KMS-11 (cell line): ENCODE measurements around the gene LAMTOR5.

Experiments used
- H2AFZ ChIP-seq: fragments of 200-600 bp; sonication (generic); 2 replicates; pipeline ENCODE4 v1.6.1; 2016; ENCODE audit warnings: antibody characterized with exemption, mixed run types, low read depth
- H3K27ac ChIP-seq: fragments of 200-600 bp; sonication (generic); 2 replicates; pipeline ENCODE4 v1.6.1; 2016; ENCODE audit warnings: mild to moderate bottlenecking, mixed run types
- H3K27me3 ChIP-seq: fragments of 200-600 bp; sonication (generic); 2 replicates; pipeline ENCODE4 v1.6.1; 2017; ENCODE audit warnings: mild to moderate bottlenecking, low read depth, mixed run types, moderate library complexity; ENCODE audit not compliant: insufficient read depth
- H3K36me3 ChIP-seq: fragments of 200-600 bp; sonication (generic); 2 replicates; pipeline ENCODE4 v1.6.1; 2017; ENCODE audit warnings: mild to moderate bottlenecking, mixed run types; ENCODE audit not compliant: insufficient read depth
- H3K4me1 ChIP-seq: fragments of 200-600 bp; sonication (generic); 2 replicates; pipeline ENCODE4 v1.6.1; 2016; ENCODE audit warnings: mild to moderate bottlenecking, low read depth, mixed run types; ENCODE audit not compliant: poor library complexity, severe bottlenecking
- H3K4me2 ChIP-seq: fragments of 200-600 bp; sonication (generic); 2 replicates; pipeline ENCODE4 v1.7.0; 2016; ENCODE audit warnings: mild to moderate bottlenecking, mixed run types
- H3K4me3 ChIP-seq: fragments of 200-600 bp; sonication (generic); IDR thresholded peaks from 2 replicates; pipeline ENCODE4 v1.6.1; 2017; ENCODE audit warnings: low read depth, low read length, mixed read lengths; ENCODE audit not compliant: insufficient read depth
- H3K79me2 ChIP-seq: fragments of 200-600 bp; sonication (generic); 2 replicates; pipeline ENCODE4 v1.6.1; 2016; ENCODE audit warnings: low read depth, mixed run types; ENCODE audit not compliant: insufficient read depth
- H3K9ac ChIP-seq: fragments of 200-600 bp; sonication (generic); 2 replicates; pipeline ENCODE4 v1.6.1; 2016; ENCODE audit warnings: mild to moderate bottlenecking, mixed run types
- H4K20me1 ChIP-seq: fragments of 200-600 bp; sonication (generic); 2 replicates; pipeline ENCODE4 v1.6.1; 2016; ENCODE audit warnings: mild to moderate bottlenecking, mixed run types; ENCODE audit not compliant: insufficient read depth
- TF ChIP-seq, protein P1 (sequence below): fragments of 200-600 bp; sonication (generic); conservative IDR thresholded peaks from 2 replicates; pipeline ENCODE4 v1.6.1; 2017; ENCODE audit warnings: low read depth, mild to moderate bottlenecking, antibody characterized with exemption, low read length, moderate library complexity, mixed read lengths

The LAMTOR5 gene

DNA sequence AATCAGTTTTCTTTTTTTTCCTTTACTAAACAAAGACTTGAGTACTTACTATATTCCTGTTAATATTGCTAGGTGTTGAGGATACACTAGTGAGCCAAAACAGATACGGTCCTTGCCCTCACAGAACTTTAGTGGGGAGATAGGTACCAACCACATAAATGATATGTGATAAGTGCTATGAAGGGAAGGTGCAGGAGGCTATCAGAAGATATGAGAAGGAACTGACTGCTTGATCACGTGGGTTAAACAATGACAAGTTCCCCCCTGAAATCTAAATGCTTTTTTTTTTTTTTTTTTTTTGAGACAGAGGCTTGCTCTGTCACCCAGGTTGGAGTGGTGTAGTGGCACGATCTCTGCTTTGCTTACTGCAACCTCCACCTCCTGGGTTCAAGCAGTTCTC is 43.3 kb downstream of the LAMTOR5 start:
- no peak overlapping the region for H2AFZ ChIP-seq
- no peaks in the 10 kb centered on the region for H3K4me1 ChIP-seq
- no peak overlapping the region for H3K9ac ChIP-seq
- TF ChIP-seq, protein P1, sequence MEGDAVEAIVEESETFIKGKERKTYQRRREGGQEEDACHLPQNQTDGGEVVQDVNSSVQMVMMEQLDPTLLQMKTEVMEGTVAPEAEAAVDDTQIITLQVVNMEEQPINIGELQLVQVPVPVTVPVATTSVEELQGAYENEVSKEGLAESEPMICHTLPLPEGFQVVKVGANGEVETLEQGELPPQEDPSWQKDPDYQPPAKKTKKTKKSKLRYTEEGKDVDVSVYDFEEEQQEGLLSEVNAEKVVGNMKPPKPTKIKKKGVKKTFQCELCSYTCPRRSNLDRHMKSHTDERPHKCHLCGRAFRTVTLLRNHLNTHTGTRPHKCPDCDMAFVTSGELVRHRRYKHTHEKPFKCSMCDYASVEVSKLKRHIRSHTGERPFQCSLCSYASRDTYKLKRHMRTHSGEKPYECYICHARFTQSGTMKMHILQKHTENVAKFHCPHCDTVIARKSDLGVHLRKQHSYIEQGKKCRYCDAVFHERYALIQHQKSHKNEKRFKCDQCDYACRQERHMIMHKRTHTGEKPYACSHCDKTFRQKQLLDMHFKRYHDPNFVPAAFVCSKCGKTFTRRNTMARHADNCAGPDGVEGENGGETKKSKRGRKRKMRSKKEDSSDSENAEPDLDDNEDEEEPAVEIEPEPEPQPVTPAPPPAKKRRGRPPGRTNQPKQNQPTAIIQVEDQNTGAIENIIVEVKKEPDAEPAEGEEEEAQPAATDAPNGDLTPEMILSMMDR, result no peak
- no peaks in the 10 kb centered on the region for H4K20me1 ChIP-seq
- no peak overlapping the region for H3K4me2 ChIP-seq
- H3K27ac ChIP-seq, result no peak overlapping the region
- no peak overlapping the region for H3K4me3 ChIP-seq
- no peaks in the 10 kb centered on the region for H3K36me3 ChIP-seq
- no peaks in the 10 kb centered on the region for H3K27me3 ChIP-seq
- no peaks in the 10 kb centered on the region for H3K79me2 ChIP-seq

- TF ChIP-seq, protein P1, result no peak
- H3K4me3 ChIP-seq, result no peak overlapping the region
- no peaks in the 10 kb centered on the region for H3K36me3 ChIP-seq
- H3K27me3 ChIP-seq, result no peaks in the 10 kb centered on the region
- H3K4me2 ChIP-seq, result no peak overlapping the region
- H2AFZ ChIP-seq, result no peak overlapping the region
- no peaks in the 10 kb centered on the region for H4K20me1 ChIP-seq
- no peaks in the 10 kb centered on the region for H3K79me2 ChIP-seq
- H3K27ac ChIP-seq, result no peak overlapping the region
- no peak overlapping the region for H3K9ac ChIP-seq
- H3K4me1 ChIP-seq, result no peaks in the 10 kb centered on the region
Observed at GRCh38 chr1:110361856-110362255, 45.6 kb downstream of the LAMTOR5 start.

GRCh38 chr1:110360431-110360830 is 47.1 kb downstream of the LAMTOR5 start:
- no peaks in the 10 kb centered on the region for H4K20me1 ChIP-seq

DNA sequence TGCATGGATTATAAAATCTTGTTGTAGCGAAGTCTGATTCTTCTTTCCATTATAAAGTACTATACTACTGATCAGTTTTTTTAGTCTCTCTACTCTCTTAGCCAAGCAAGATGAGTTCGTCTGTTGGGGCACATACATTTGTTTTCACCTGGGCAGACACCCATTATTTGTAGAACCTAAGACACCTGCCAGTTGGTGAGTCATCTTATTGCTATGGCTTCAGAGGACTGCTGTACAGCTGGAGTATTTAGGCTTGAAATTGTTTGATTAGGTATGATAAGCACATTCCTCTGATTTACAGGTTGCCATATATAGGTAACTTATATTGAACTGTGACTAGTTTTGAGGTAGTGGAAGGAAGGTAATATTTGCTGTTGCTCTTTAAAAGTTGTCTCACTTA is 51.1 kb downstream of the LAMTOR5 start:
- Histone ChIP-seq H3K27me3 (no peaks in the 10 kb centered on the region), H3K4me2 (no peak overlapping the region), H3K27ac (no peak overlapping the region), H2AFZ (no peak overlapping the region), H3K4me3 (no peak overlapping the region), H3K9ac (no peak overlapping the region), H3K4me1 (no peaks in the 10 kb centered on the region), H3K36me3 (no peaks in the 10 kb centered on the region), H3K79me2 (no peaks in the 10 kb centered on the region; the same call in 1 of the 2 replicates), H4K20me1 (no peaks in the 10 kb centered on the region)
- TF ChIP-seq, protein P1, result no peak

More at GRCh38 chr1:110360431-110360830, 47.1 kb downstream of the LAMTOR5 start:
- H3K27ac ChIP-seq, result no peak overlapping the region
- H3K4me2 ChIP-seq, result no peak overlapping the region
- no peaks in the 10 kb centered on the region for H3K4me1 ChIP-seq
- H2AFZ ChIP-seq, result no peak overlapping the region
- H3K4me3 ChIP-seq, result no peak overlapping the region
- TF ChIP-seq, protein P1, result no peak
- H3K27me3 ChIP-seq, result no peaks in the 10 kb centered on the region
- H3K79me2 ChIP-seq, result no peaks in the 10 kb centered on the region
- H3K36me3 ChIP-seq, result no peaks in the 10 kb centered on the region
- H3K9ac ChIP-seq, result no peak overlapping the region

DNA sequence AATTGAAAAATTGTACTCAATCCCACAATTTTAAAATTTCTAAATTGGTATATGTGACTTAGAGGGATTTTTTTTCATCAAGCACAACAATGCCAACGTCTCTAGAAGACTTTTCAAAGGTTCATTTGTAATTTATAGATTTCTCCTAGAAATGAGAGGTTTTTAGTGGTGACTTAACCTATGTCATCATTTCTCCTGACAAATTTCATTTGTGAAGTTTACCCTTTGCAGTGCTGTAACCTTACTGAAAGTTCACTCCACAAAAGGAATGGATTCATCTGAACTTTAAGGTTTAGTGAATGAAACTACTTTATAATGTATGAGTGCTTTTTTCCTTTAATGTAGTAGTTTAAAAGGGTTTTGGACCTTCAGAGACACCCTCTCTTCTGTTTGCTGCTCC is 52.2 kb downstream of the LAMTOR5 start:
- TF ChIP-seq, protein P1, result no peak
- Histone ChIP-seq H3K27ac (no peak overlapping the region), H3K79me2 (no peaks in the 10 kb centered on the region; the same call in 1 of the 2 replicates), H3K9ac (no peak overlapping the region), H4K20me1 (no peaks in the 10 kb centered on the region), H3K36me3 (no peaks in the 10 kb centered on the region), H3K4me2 (no peak overlapping the region), H2AFZ (no peak overlapping the region), H3K4me1 (no peaks in the 10 kb centered on the region), H3K4me3 (no peak overlapping the region), H3K27me3 (no peaks in the 10 kb centered on the region)
